DOHH2 (cell line): ENCODE measurements around the gene TMEM45B.

Experiments used
- EZH2phosphoT487 ChIP-seq: fragments of 200-600 bp; sonication (generic); IDR thresholded peaks from 2 replicates; pipeline ENCODE4 v1.6.1; 2017; ENCODE audit warnings: borderline replicate concordance, mild to moderate bottlenecking, antibody characterized with exemption, low read length, moderate library complexity, mixed read lengths
- TF ChIP-seq, protein P1 (sequence below): fragments of 200-600 bp; sonication (generic); IDR thresholded peaks from one replicate; pipeline ENCODE4 v1.5.1; 2014; ENCODE audit warnings: antibody characterized with exemption, mild to moderate bottlenecking, low read depth, low read length; ENCODE audit not compliant: poor library complexity, severe bottlenecking

- TF ChIP-seq, protein P1, sequence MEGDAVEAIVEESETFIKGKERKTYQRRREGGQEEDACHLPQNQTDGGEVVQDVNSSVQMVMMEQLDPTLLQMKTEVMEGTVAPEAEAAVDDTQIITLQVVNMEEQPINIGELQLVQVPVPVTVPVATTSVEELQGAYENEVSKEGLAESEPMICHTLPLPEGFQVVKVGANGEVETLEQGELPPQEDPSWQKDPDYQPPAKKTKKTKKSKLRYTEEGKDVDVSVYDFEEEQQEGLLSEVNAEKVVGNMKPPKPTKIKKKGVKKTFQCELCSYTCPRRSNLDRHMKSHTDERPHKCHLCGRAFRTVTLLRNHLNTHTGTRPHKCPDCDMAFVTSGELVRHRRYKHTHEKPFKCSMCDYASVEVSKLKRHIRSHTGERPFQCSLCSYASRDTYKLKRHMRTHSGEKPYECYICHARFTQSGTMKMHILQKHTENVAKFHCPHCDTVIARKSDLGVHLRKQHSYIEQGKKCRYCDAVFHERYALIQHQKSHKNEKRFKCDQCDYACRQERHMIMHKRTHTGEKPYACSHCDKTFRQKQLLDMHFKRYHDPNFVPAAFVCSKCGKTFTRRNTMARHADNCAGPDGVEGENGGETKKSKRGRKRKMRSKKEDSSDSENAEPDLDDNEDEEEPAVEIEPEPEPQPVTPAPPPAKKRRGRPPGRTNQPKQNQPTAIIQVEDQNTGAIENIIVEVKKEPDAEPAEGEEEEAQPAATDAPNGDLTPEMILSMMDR = no peak
- TF ChIP-seq EZH2phosphoT487 = no peak
Measured at GRCh38 chr11:129803533-129803932, 12.1 kb upstream of the TMEM45B start.
